Ishikawa (cell line): ENCODE results near the gene MRPS10.

Experiments used
- CEBPB ChIP-seq: IDR thresholded peaks from 2 replicates; pipeline ENCODE4 v1.6.1; 2012
- CREB1 ChIP-seq: IDR thresholded peaks from 2 replicates; pipeline ENCODE4 v1.6.1; 2012; ENCODE audit warnings: low read depth
- EGR1 ChIP-seq: IDR thresholded peaks from 2 replicates; pipeline ENCODE4 v1.6.1; 2012
- EP300 ChIP-seq: IDR thresholded peaks from 2 replicates; pipeline ENCODE4 v1.6.1; 2012; ENCODE audit warnings: borderline replicate concordance
- FOXM1 ChIP-seq: IDR thresholded peaks from 2 replicates; pipeline ENCODE4 v1.6.1; 2012; ENCODE audit warnings: low read depth, borderline replicate concordance
- MAX ChIP-seq: IDR thresholded peaks from 2 replicates; pipeline ENCODE4 v1.6.1; 2012
- NFIC ChIP-seq: IDR thresholded peaks from 2 replicates; pipeline ENCODE4 v1.6.1; 2012
- RAD21 ChIP-seq: IDR thresholded peaks from 2 replicates; pipeline ENCODE4 v1.6.1; 2012; ENCODE audit warnings: low read depth
- REST ChIP-seq: IDR thresholded peaks from 2 replicates; pipeline ENCODE4 v1.6.1; 2012; ENCODE audit warnings: low read depth, mild to moderate bottlenecking
- TAF1 ChIP-seq: IDR thresholded peaks from 2 replicates; pipeline ENCODE4 v1.6.1; 2012; ENCODE audit warnings: low read depth, mild to moderate bottlenecking
- TCF12 ChIP-seq: IDR thresholded peaks from 2 replicates; pipeline ENCODE4 v1.6.1; 2012; ENCODE audit warnings: low read depth
- TEAD4 ChIP-seq: IDR thresholded peaks from 2 replicates; pipeline ENCODE4 v1.6.1; 2012
- YY1 ChIP-seq: IDR thresholded peaks from 2 replicates; pipeline ENCODE4 v1.6.1; 2012; ENCODE audit warnings: low read depth
- ZBTB7A ChIP-seq: IDR thresholded peaks from 2 replicates; pipeline ENCODE4 v1.6.1; 2012; ENCODE audit warnings: low read depth
- TF ChIP-seq, protein P1 (sequence below): IDR thresholded peaks from 2 replicates; pipeline ENCODE4 v1.6.1; 2012

MRPS10 gene

DNA sequence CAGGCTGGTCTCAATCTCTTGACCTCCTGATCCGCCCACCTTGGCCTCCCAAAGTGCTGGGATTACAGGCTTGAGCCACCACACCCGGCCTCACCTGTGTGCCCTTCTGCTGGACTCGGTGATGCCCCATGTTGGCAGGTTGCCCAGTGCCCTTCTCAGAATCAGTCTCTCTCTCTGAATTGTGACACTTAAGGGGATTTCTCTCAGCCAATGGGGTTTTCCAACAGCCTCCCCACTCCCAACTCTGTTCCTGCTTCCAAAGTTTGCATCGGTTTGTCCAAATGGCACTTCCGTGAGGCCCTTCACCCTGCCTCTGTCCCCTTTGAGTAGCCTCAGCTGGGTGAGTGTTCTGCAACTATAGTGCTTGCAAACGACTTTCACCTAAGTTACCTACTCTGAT is 3.1 kb upstream of the MRPS10 start:
- TF ChIP-seq, protein P1, sequence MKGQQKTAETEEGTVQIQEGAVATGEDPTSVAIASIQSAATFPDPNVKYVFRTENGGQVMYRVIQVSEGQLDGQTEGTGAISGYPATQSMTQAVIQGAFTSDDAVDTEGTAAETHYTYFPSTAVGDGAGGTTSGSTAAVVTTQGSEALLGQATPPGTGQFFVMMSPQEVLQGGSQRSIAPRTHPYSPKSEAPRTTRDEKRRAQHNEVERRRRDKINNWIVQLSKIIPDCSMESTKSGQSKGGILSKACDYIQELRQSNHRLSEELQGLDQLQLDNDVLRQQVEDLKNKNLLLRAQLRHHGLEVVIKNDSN = no peak
- no peak for TF ChIP-seq ZBTB7A
- no peak for TF ChIP-seq REST
- no peak for TF ChIP-seq TEAD4
- TF ChIP-seq FOXM1 = no peak
- TF ChIP-seq TCF12 = no peak
- TF ChIP-seq MAX = no peak
- no peak for TF ChIP-seq CEBPB
- no peak for TF ChIP-seq RAD21
- no peak for TF ChIP-seq EP300
- TF ChIP-seq CREB1 = no peak
- no peak for TF ChIP-seq TAF1
- TF ChIP-seq YY1 = no peak
- no peak for TF ChIP-seq EGR1
- TF ChIP-seq NFIC = no peak

- no peak for TF ChIP-seq EP300
- no peak for TF ChIP-seq CEBPB
- no peak for TF ChIP-seq REST
- TF ChIP-seq CREB1 = no peak
- TF ChIP-seq, protein P1 = no peak
- no peak for TF ChIP-seq EGR1
- TF ChIP-seq ZBTB7A = no peak
- TF ChIP-seq TEAD4 = no peak
- TF ChIP-seq RAD21 = no peak
- TF ChIP-seq NFIC = no peak
- no peak for TF ChIP-seq TCF12
- TF ChIP-seq MAX = no peak
- no peak for TF ChIP-seq TAF1
- TF ChIP-seq YY1 = no peak
- TF ChIP-seq FOXM1 = no peak
Measured at GRCh38 chr6:42217157-42217518, 523 bp downstream of the MRPS10 start.

- TF ChIP-seq NFIC = peak; percentile 33; the same call in 1 of the 2 replicates
- no peak for TF ChIP-seq EP300
Measured at GRCh38 chr6:42212442-42212841, 5.2 kb downstream of the MRPS10 start.

GRCh38 chr6:42211726-42212125 is 5.9 kb downstream of the MRPS10 start:
- TF ChIP-seq EGR1 (no peak), ZBTB7A (no peak), NFIC (no peak), TCF12 (no peak), EP300 (no peak), YY1 (no peak), TEAD4 (no peak), CEBPB (no peak), TAF1 (no peak), FOXM1 (no peak), MAX (no peak), RAD21 (no peak), CREB1 (no peak), REST (no peak)
- TF ChIP-seq, protein P1 = no peak
